Measurements from ENCODE around the gene NOX3. TPM values are rescaled to one million over a fixed set of nuclear protein-coding genes. Genes with fewer than 3 reads are reported as not detected.

NOX3 gene
- total RNA-seq, 1 donor from 2014 or later = not detected

GRCh38 chr6:155448668-155449449 is 6.8 kb downstream of the NOX3 start:
- DNase-seq (ENCODE audit: low read depth) = no peak

GRCh38 chr6:155447949-155448348 is 7.7 kb downstream of the NOX3 start:
- DNase-seq (ENCODE audit: low read depth) = no peak
- no peak for FAIRE-seq
- TF ChIP-seq, protein P1, sequence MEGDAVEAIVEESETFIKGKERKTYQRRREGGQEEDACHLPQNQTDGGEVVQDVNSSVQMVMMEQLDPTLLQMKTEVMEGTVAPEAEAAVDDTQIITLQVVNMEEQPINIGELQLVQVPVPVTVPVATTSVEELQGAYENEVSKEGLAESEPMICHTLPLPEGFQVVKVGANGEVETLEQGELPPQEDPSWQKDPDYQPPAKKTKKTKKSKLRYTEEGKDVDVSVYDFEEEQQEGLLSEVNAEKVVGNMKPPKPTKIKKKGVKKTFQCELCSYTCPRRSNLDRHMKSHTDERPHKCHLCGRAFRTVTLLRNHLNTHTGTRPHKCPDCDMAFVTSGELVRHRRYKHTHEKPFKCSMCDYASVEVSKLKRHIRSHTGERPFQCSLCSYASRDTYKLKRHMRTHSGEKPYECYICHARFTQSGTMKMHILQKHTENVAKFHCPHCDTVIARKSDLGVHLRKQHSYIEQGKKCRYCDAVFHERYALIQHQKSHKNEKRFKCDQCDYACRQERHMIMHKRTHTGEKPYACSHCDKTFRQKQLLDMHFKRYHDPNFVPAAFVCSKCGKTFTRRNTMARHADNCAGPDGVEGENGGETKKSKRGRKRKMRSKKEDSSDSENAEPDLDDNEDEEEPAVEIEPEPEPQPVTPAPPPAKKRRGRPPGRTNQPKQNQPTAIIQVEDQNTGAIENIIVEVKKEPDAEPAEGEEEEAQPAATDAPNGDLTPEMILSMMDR (IDR thresholded peaks at IDR 0.05; ENCODE audit: insufficient read depth, low read length, severe bottlenecking) = no peak
- Histone ChIP-seq H3K36me3 (ENCODE audit: control insufficient read depth, insufficient read depth, low read length) (no peaks in the 10 kb centered on the region), H3K27me3 (ENCODE audit: control insufficient read depth, insufficient read depth, low read length) (no peaks in the 10 kb centered on the region), H3K4me3 (ENCODE audit: low read depth, low read length) (no peak overlapping the region)

More at GRCh38 chr6:155448668-155449449, 6.8 kb downstream of the NOX3 start:
- TF ChIP-seq, protein P1 (IDR thresholded peaks at IDR 0.05; ENCODE audit: insufficient read depth, low read length, severe bottlenecking) = no peak
- Histone ChIP-seq H3K4me3 (ENCODE audit: low read depth, low read length) (no peak overlapping the region), H3K27me3 (ENCODE audit: control insufficient read depth, insufficient read depth, low read length) (no peaks in the 10 kb centered on the region), H3K36me3 (ENCODE audit: control insufficient read depth, insufficient read depth, low read length) (no peaks in the 10 kb centered on the region)
- no peak for FAIRE-seq

DNA sequence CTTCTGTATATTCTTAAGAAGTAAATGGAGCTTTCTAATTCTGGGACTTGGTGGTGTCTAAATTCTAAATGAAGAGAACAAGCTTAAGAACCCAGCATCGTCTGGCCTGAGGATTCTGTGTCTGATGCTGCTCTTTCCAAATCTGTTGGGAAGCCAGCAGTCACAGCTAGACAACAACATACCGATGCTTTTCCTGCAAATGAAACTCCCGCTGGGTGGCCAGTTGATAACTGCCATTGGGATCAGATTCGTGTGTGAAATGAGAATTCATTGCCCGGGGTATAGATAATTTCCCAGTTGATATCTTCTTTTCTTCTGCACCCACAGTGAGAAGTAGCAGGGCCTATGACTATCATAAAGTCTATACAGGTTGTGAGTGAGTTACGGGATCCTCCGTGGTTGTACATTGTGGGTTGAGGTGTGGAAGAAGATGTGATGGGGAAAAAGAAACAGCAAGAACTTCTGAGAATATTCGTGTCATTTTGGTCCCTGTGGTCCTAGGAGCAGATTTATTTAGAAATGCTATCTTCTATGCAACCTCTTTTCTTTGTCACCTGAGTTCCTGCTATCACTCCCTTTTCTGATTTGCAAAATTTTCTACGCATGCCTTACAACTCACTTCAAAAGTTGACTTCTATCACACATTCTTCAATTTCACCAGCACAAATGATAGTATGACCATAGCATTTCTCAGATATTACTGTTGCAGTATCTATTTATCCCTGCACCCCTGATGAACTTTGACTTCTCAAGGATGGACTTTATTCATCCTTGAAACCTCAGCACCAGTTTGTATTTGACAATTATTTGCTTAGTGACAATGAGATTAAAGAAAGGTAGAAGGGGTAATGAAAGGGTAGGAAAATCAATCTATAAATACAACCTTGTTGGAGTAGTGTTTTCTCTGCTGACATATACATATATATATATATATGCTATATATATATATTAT is 10.4 kb downstream of the NOX3 start:
- H3K36me3 ChIP-seq (ENCODE audit: control insufficient read depth, insufficient read depth, low read length) = no peaks in the 10 kb centered on the region
- no peak for FAIRE-seq
- H3K27me3 ChIP-seq (ENCODE audit: control insufficient read depth, insufficient read depth, low read length) = no peaks in the 10 kb centered on the region
- TF ChIP-seq, protein P1 (IDR thresholded peaks at IDR 0.05; ENCODE audit: insufficient read depth, low read length, severe bottlenecking) = no peak
- DNase-seq (ENCODE audit: low read depth) = no peak
- H3K4me3 ChIP-seq (ENCODE audit: low read depth, low read length) = no peak overlapping the region

DNA sequence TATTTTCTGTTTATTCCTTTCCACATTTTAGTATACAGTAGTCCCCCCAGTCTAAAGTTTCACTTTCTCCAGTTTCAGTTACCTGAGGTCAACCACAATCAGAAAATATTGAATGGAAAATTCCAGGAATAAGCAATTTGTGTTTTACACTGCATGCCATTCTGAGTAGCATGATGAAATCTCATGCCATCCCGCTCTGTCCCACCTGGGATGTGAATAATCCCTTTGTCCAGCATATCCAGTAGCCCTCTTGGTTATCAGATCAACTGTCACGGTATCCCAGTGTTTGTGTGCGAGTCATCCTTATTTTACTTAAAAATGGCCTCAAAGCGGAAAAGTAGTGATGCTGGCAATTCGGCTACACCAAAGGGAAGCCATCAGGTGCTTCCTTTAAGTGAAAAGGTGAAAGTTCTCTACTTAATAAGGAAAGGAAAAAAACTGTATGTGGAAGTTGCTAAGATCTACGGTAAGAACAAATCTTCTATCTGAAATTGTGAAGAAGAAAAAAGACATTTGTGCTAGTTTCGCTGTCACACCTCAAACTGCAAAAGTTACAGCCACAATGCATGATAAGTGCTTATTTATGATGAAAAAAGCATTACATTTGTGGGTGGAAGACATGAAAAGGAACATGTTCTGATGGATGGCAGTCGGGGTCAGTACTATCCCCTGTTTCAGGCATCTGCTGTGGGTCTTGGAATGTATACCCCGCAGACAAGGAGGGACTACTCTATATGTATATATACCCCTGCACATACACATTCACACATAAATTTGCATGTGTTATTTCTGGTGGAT is 11.3 kb downstream of the NOX3 start:
- no peaks in the 10 kb centered on the region for H3K36me3 ChIP-seq (ENCODE audit: control insufficient read depth, insufficient read depth, low read length)
- H3K27me3 ChIP-seq (ENCODE audit: control insufficient read depth, insufficient read depth, low read length) = no peaks in the 10 kb centered on the region
- TF ChIP-seq, protein P1 (IDR thresholded peaks at IDR 0.05; ENCODE audit: insufficient read depth, low read length, severe bottlenecking) = no peak
- FAIRE-seq (no peak), DNase-seq (ENCODE audit: low read depth) (no peak)
- no peak overlapping the region for H3K4me3 ChIP-seq (ENCODE audit: low read depth, low read length)

DNA sequence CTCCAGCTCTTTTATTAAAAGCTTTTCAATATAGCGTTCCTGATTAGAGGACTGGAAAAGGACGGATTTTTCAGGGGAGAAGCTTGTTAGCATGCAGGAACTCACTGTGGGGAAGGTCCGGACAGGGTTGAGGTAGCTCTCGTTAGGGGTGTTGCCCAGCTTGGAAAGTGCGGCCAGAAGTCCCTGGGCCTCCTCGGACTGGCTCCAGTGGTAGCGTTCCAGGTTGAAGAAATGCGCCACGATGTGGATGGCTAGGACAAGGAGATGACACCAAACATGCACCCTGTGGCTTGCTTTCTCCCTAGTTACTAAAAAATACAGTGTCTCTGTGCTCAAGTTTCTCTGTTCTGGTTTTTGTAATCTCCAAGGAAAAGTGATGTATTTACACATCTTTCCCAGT is 12.5 kb downstream of the NOX3 start:
- TF ChIP-seq, protein P1 (IDR thresholded peaks at IDR 0.05; ENCODE audit: insufficient read depth, low read length, severe bottlenecking) = no peak
- no peaks in the 10 kb centered on the region for H3K36me3 ChIP-seq (ENCODE audit: control insufficient read depth, insufficient read depth, low read length)
- peaks cover 1% of the 10 kb centered on the region for H3K27me3 ChIP-seq (ENCODE audit: control insufficient read depth, insufficient read depth, low read length)
- DNase-seq (ENCODE audit: low read depth) (no peak), FAIRE-seq (no peak)
- H3K4me3 ChIP-seq (ENCODE audit: low read depth, low read length) = no peak overlapping the region

Measured in bronchial epithelial cell (primary cell).